ENCODE measurements around the gene MPL. TPM values are rescaled to one million over a fixed set of nuclear protein-coding genes. Genes with fewer than 3 reads are reported as not detected.

Gene MPL
- total and polyA plus RNA-seq, 9 donors: 0.35 to 2.6 (median 0.73) TPM; not detected in 1

- no peaks in the 10 kb centered on the region for H3K9me3 ChIP-seq
- H3K36me3 ChIP-seq: no peaks in the 10 kb centered on the region
- H3K4me1 ChIP-seq (ENCODE audit: insufficient read depth): peaks cover 5% of the 10 kb centered on the region
- intact Hi-C loops (cut with DNase I): loop anchor here in 1 of 4 donors (10.0 kb wide), 1 partner anchor 125 kb away; no protein-coding TSS in a partner anchor
- no peak for DNase-seq
- no peak overlapping the region for H3K27ac ChIP-seq
- 24 to 38% (median 27%) methylated on average over 11 of the region's 11 CpGs for WGBS, 3 donors
- no peak for TF ChIP-seq POLR2A (IDR thresholded peaks at IDR 0.05)
- TF ChIP-seq CTCF (IDR thresholded peaks at IDR 0.05): no peak
- TF ChIP-seq EP300 (IDR thresholded peaks at IDR 0.05): no peak
- no peak overlapping the region for H3K4me3 ChIP-seq
- no peaks in the 10 kb centered on the region for H3K27me3 ChIP-seq
These were observed 22.1 kb downstream of the MPL start for GRCh38 chr1:43359696-43360095.

- 41 to 53% (median 45%) methylated on average over 4 of the region's 4 CpGs for WGBS, 3 donors
- Histone ChIP-seq H3K27ac (no peak overlapping the region), H3K4me3 (no peak overlapping the region), H3K27me3 (no peaks in the 10 kb centered on the region), H3K36me3 (no peaks in the 10 kb centered on the region), H3K9me3 (no peaks in the 10 kb centered on the region), H3K4me1 (ENCODE audit: insufficient read depth) (peaks cover 5% of the 10 kb centered on the region)
- intact Hi-C loops (cut with DNase I): loop anchor here in 1 of 4 donors (10.0 kb wide), 1 partner anchor 126 kb away; no protein-coding TSS in a partner anchor
- no peak for TF ChIP-seq POLR2A (IDR thresholded peaks at IDR 0.05)
- no peak for TF ChIP-seq EP300 (IDR thresholded peaks at IDR 0.05)
- no peak for TF ChIP-seq CTCF (IDR thresholded peaks at IDR 0.05)
- no peak for DNase-seq
These were observed 23.0 kb downstream of the MPL start for GRCh38 chr1:43360616-43361015.

- H3K36me3 ChIP-seq: no peaks in the 10 kb centered on the region
- intact Hi-C loops (cut with DNase I): loop anchor here in 1 of 4 donors (10.0 kb wide), 1 partner anchor 129 kb away; no protein-coding TSS in a partner anchor
These were observed 25.8 kb downstream of the MPL start for GRCh38 chr1:43363283-43363934.

DNA sequence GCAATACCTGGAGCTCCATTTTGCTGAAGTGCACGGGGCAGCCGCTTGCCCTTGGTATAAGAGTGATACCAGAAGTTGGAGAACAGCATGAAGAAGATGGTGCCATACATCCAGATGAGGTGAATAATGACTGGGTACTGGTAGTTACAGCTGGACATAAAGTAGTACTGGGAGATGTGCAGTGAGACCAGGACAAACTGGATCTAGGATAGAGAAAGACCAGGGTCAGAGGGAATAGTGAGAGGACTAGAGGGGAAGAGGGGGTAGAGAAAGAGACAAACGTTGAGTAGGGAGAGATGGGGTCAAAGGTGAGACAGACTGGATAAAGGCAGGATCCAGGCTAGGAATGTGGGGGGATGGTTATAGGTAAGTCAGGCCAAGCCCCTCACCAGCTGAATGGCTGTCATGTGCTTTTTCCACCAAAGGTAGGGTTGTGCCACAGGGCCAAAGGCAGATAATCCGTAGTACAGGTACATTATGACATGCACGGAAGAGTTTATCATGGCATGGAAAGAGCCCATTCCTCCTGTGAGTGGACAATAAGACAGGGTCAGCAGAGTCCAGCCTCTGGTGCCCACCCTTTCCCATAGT is 26.4 kb downstream of the MPL start:
- intact Hi-C loops (cut with DNase I): loop anchor here in 1 of 4 donors (10.0 kb wide), 1 partner anchor 129 kb away; no protein-coding TSS in a partner anchor
- Histone ChIP-seq H3K27me3 (no peaks in the 10 kb centered on the region), H3K4me3 (no peak overlapping the region), H3K36me3 (no peaks in the 10 kb centered on the region), H3K4me1 (ENCODE audit: insufficient read depth) (peaks cover 13% of the 10 kb centered on the region), H3K9me3 (no peaks in the 10 kb centered on the region), H3K27ac (no peak overlapping the region)
- 70 to 77% (median 76%) methylated on average over 5 of the region's 5 CpGs for WGBS, 3 donors
- no peak for DNase-seq
- TF ChIP-seq CTCF (IDR thresholded peaks at IDR 0.05) (no peak), EP300 (IDR thresholded peaks at IDR 0.05) (no peak), POLR2A (IDR thresholded peaks at IDR 0.05) (no peak)

More at GRCh38 chr1:43363283-43363934, 25.8 kb downstream of the MPL start:
- WGBS, 3 donors: 72 to 75% (median 74%) methylated on average over 9 of the region's 9 CpGs
- H3K4me1 ChIP-seq (ENCODE audit: insufficient read depth): peaks cover 10% of the 10 kb centered on the region
- no peak overlapping the region for H3K4me3 ChIP-seq
- H3K27me3 ChIP-seq: no peaks in the 10 kb centered on the region
- no peak overlapping the region for H3K27ac ChIP-seq
- H3K9me3 ChIP-seq: no peaks in the 10 kb centered on the region
- DNase-seq: no peak
- no peak for TF ChIP-seq EP300 (IDR thresholded peaks at IDR 0.05)
- TF ChIP-seq CTCF (IDR thresholded peaks at IDR 0.05): no peak
- TF ChIP-seq POLR2A (IDR thresholded peaks at IDR 0.05): no peak

Data from ovary (tissue), 9 donors.